ENCODE measurements around the gene SORCS2. TPM values are rescaled to one million over a fixed set of nuclear protein-coding genes. Genes with fewer than 3 reads are reported as not detected.

Gene SORCS2
- total and polyA plus RNA-seq, 2 of the 8 experiments (the other 6 are each of a cell fraction or from before 2014, with no cell fraction given): 0.36 to 1.8 TPM

DNA sequence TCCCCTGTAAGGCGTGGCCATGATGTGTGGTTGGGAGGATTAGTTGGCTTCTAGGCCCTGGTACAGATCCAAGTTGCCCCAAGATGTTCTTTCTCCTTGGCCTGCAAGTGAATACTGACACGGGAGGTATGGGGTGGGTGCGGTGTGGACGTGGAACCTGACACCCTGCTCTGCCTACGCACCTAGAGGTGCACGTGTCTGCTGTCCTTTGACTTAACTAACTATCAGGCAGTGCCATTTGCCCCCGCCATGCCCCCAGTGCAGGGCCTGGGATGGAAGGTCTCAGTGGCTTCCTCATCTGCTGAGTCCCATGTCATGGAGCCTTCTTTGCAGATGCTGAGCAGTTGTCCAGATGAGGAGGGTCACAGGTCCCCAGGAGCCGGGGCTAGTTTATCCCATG, 151.6 kb downstream of the SORCS2 start (continued):
- TF ChIP-seq, protein P1, sequence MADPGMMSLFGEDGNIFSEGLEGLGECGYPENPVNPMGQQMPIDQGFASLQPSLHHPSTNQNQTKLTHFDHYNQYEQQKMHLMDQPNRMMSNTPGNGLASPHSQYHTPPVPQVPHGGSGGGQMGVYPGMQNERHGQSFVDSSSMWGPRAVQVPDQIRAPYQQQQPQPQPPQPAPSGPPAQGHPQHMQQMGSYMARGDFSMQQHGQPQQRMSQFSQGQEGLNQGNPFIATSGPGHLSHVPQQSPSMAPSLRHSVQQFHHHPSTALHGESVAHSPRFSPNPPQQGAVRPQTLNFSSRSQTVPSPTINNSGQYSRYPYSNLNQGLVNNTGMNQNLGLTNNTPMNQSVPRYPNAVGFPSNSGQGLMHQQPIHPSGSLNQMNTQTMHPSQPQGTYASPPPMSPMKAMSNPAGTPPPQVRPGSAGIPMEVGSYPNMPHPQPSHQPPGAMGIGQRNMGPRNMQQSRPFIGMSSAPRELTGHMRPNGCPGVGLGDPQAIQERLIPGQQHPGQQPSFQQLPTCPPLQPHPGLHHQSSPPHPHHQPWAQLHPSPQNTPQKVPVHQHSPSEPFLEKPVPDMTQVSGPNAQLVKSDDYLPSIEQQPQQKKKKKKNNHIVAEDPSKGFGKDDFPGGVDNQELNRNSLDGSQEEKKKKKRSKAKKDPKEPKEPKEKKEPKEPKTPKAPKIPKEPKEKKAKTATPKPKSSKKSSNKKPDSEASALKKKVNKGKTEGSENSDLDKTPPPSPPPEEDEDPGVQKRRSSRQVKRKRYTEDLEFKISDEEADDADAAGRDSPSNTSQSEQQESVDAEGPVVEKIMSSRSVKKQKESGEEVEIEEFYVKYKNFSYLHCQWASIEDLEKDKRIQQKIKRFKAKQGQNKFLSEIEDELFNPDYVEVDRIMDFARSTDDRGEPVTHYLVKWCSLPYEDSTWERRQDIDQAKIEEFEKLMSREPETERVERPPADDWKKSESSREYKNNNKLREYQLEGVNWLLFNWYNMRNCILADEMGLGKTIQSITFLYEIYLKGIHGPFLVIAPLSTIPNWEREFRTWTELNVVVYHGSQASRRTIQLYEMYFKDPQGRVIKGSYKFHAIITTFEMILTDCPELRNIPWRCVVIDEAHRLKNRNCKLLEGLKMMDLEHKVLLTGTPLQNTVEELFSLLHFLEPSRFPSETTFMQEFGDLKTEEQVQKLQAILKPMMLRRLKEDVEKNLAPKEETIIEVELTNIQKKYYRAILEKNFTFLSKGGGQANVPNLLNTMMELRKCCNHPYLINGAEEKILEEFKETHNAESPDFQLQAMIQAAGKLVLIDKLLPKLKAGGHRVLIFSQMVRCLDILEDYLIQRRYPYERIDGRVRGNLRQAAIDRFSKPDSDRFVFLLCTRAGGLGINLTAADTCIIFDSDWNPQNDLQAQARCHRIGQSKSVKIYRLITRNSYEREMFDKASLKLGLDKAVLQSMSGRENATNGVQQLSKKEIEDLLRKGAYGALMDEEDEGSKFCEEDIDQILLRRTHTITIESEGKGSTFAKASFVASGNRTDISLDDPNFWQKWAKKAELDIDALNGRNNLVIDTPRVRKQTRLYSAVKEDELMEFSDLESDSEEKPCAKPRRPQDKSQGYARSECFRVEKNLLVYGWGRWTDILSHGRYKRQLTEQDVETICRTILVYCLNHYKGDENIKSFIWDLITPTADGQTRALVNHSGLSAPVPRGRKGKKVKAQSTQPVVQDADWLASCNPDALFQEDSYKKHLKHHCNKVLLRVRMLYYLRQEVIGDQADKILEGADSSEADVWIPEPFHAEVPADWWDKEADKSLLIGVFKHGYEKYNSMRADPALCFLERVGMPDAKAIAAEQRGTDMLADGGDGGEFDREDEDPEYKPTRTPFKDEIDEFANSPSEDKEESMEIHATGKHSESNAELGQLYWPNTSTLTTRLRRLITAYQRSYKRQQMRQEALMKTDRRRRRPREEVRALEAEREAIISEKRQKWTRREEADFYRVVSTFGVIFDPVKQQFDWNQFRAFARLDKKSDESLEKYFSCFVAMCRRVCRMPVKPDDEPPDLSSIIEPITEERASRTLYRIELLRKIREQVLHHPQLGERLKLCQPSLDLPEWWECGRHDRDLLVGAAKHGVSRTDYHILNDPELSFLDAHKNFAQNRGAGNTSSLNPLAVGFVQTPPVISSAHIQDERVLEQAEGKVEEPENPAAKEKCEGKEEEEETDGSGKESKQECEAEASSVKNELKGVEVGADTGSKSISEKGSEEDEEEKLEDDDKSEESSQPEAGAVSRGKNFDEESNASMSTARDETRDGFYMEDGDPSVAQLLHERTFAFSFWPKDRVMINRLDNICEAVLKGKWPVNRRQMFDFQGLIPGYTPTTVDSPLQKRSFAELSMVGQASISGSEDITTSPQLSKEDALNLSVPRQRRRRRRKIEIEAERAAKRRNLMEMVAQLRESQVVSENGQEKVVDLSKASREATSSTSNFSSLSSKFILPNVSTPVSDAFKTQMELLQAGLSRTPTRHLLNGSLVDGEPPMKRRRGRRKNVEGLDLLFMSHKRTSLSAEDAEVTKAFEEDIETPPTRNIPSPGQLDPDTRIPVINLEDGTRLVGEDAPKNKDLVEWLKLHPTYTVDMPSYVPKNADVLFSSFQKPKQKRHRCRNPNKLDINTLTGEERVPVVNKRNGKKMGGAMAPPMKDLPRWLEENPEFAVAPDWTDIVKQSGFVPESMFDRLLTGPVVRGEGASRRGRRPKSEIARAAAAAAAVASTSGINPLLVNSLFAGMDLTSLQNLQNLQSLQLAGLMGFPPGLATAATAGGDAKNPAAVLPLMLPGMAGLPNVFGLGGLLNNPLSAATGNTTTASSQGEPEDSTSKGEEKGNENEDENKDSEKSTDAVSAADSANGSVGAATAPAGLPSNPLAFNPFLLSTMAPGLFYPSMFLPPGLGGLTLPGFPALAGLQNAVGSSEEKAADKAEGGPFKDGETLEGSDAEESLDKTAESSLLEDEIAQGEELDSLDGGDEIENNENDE (IDR thresholded peaks at IDR 0.05; ENCODE audit: insufficient replicate concordance, low read length): no peak
- TF ChIP-seq SIRT6 (IDR thresholded peaks at IDR 0.05; ENCODE audit: low read length) (no peak), POLR2AphosphoS5 (IDR thresholded peaks at IDR 0.05; ENCODE audit: low read depth, low read length) (no peak), RFX5 (IDR thresholded peaks at IDR 0.05; ENCODE audit: borderline replicate concordance, low read depth, low read length) (no peak), CTBP2 (IDR thresholded peaks at IDR 0.05; ENCODE audit: borderline replicate concordance, insufficient read depth, insufficient read length, low read length) (no peak)
- TF ChIP-seq, protein P2, sequence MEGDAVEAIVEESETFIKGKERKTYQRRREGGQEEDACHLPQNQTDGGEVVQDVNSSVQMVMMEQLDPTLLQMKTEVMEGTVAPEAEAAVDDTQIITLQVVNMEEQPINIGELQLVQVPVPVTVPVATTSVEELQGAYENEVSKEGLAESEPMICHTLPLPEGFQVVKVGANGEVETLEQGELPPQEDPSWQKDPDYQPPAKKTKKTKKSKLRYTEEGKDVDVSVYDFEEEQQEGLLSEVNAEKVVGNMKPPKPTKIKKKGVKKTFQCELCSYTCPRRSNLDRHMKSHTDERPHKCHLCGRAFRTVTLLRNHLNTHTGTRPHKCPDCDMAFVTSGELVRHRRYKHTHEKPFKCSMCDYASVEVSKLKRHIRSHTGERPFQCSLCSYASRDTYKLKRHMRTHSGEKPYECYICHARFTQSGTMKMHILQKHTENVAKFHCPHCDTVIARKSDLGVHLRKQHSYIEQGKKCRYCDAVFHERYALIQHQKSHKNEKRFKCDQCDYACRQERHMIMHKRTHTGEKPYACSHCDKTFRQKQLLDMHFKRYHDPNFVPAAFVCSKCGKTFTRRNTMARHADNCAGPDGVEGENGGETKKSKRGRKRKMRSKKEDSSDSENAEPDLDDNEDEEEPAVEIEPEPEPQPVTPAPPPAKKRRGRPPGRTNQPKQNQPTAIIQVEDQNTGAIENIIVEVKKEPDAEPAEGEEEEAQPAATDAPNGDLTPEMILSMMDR (IDR thresholded peaks at IDR 0.05; ENCODE audit: control extremely low read depth in 1 of 3, insufficient read depth in 1 of 3, low read depth in 1 of 3, low read length in 3 of 3): no peak
- TF ChIP-seq, protein P3, sequence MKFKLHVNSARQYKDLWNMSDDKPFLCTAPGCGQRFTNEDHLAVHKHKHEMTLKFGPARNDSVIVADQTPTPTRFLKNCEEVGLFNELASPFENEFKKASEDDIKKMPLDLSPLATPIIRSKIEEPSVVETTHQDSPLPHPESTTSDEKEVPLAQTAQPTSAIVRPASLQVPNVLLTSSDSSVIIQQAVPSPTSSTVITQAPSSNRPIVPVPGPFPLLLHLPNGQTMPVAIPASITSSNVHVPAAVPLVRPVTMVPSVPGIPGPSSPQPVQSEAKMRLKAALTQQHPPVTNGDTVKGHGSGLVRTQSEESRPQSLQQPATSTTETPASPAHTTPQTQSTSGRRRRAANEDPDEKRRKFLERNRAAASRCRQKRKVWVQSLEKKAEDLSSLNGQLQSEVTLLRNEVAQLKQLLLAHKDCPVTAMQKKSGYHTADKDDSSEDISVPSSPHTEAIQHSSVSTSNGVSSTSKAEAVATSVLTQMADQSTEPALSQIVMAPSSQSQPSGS (IDR thresholded peaks at IDR 0.05; ENCODE audit: low read length): no peak
